Stimulated activated CD8-positive, alpha-beta memory T cell treated with anti-CD3 and anti-CD28 coated beads, Interleukin-12 subunit alpha, Interleukin-12 subunit beta, amount 100 ng/mL, for 1 hour (primary cell): ENCODE measurements around the gene SNX24.
"Not testable (repeated sequence)": the region's sequence is repeated elsewhere in the genome, so short reads cannot be mapped to it uniquely, and the experiment has no call there.

Source experiments
- DNase-seq: peaks from one replicate; pipeline ENCODE4 v3.0.0-alpha.2; 2020; ENCODE audit warnings: low read depth

Gene SNX24

GRCh38 chr5:122967625-122968024 lies 122.2 kb downstream of the SNX24 start:
- no peak for DNase-seq

- DNase-seq, result not testable (repeated sequence)
These were observed 122.6 kb downstream of the SNX24 start for GRCh38 chr5:122968056-122968455.

- no peak for DNase-seq
These were observed 125.9 kb downstream of the SNX24 start for GRCh38 chr5:122971333-122971732.

GRCh38 chr5:122972877-122973276 lies 127.5 kb downstream of the SNX24 start:
- no peak for DNase-seq

- not testable (repeated sequence) for DNase-seq
These were observed 128.3 kb downstream of the SNX24 start for GRCh38 chr5:122973759-122974158.

GRCh38 chr5:122974251-122974650 lies 128.8 kb downstream of the SNX24 start:
- not testable (repeated sequence) for DNase-seq

GRCh38 chr5:122977319-122977718 lies 131.9 kb downstream of the SNX24 start:
- no peak for DNase-seq

GRCh38 chr5:122978068-122978467 lies 132.7 kb downstream of the SNX24 start:
- DNase-seq, result no peak

- no peak for DNase-seq
These were observed 133.4 kb downstream of the SNX24 start for GRCh38 chr5:122978644-122979297.

- DNase-seq, result no peak
These were observed 136.4 kb downstream of the SNX24 start for GRCh38 chr5:122981846-122982245.

- DNase-seq, result no peak
These were observed 137.0 kb downstream of the SNX24 start for GRCh38 chr5:122982376-122982775.

- no peak for DNase-seq
These were observed 139.0 kb downstream of the SNX24 start for GRCh38 chr5:122984425-122984824.

- DNase-seq, result no peak
These were observed 139.7 kb downstream of the SNX24 start for GRCh38 chr5:122985006-122985700.

- no peak for DNase-seq
These were observed 140.7 kb downstream of the SNX24 start for GRCh38 chr5:122985954-122986721.

GRCh38 chr5:122996091-122996490 lies 150.7 kb downstream of the SNX24 start:
- DNase-seq, result no peak

- no peak for DNase-seq
These were observed 151.9 kb downstream of the SNX24 start for GRCh38 chr5:122997294-122997693.

- DNase-seq, result no peak
These were observed 154.6 kb downstream of the SNX24 start for GRCh38 chr5:122999947-123000563.

- DNase-seq, result no peak
These were observed 155.3 kb downstream of the SNX24 start for GRCh38 chr5:123000731-123001130.

GRCh38 chr5:123001808-123002207 lies 156.4 kb downstream of the SNX24 start:
- DNase-seq, result no peak

GRCh38 chr5:123007182-123007581 lies 161.8 kb downstream of the SNX24 start:
- DNase-seq, result no peak

- DNase-seq, result no peak
These were observed 162.3 kb downstream of the SNX24 start for GRCh38 chr5:123007754-123008153.

GRCh38 chr5:123012321-123012720 lies 166.9 kb downstream of the SNX24 start:
- DNase-seq, result no peak

- DNase-seq, result no peak
These were observed 169.3 kb downstream of the SNX24 start for GRCh38 chr5:123014689-123015088.
